Activated CD8-positive, alpha-beta memory T cell treated with anti-CD3 and anti-CD28 coated beads, Interleukin-2, amount 50 U/mL, for 4 hours (primary cell): ENCODE results near the gene GATA6.

ENCODE experiments used
- DNase-seq: peaks from one replicate; pipeline ENCODE4 v3.0.0-alpha.2; 2020

The GATA6 gene

GRCh38 chr18:22169011-22169888, at the start of gene GATA6:
GATA6 (plus strand) TSS chr18:22169589; CDS start chr18:22171145, 1,556 bp downstream.
- DNase-seq = peak; percentile 50

- DNase-seq = no peak
These were observed 44.4 kb upstream of the GATA6 start for GRCh38 chr18:22124970-22125369.

GRCh38 chr18:22128954-22129353, 40.4 kb upstream of the GATA6 start:
- no peak for DNase-seq

GRCh38 chr18:22129778-22130177, 39.6 kb upstream of the GATA6 start:
- DNase-seq = no peak

GRCh38 chr18:22132258-22132657, 37.1 kb upstream of the GATA6 start:
- DNase-seq = no peak

- DNase-seq = no peak
These were observed 36.6 kb upstream of the GATA6 start for GRCh38 chr18:22132763-22133162.

- no peak for DNase-seq
These were observed 33.0 kb upstream of the GATA6 start for GRCh38 chr18:22136395-22136794.

- DNase-seq = no peak
These were observed 28.2 kb upstream of the GATA6 start for GRCh38 chr18:22141211-22141610.

GRCh38 chr18:22143347-22144340, 25.7 kb upstream of the GATA6 start:
- no peak for DNase-seq

GRCh38 chr18:22145160-22145559, 24.2 kb upstream of the GATA6 start:
- no peak for DNase-seq

- DNase-seq = no peak
These were observed 19.7 kb upstream of the GATA6 start for GRCh38 chr18:22149710-22150109.

GRCh38 chr18:22152093-22152492, 17.3 kb upstream of the GATA6 start:
- DNase-seq = no peak

- DNase-seq = no peak
These were observed 16.0 kb upstream of the GATA6 start for GRCh38 chr18:22153428-22153827.

GRCh38 chr18:22155584-22155983, 13.8 kb upstream of the GATA6 start:
- DNase-seq = no peak

GRCh38 chr18:22159014-22159413, 10.4 kb upstream of the GATA6 start:
- DNase-seq = no peak

- DNase-seq = no peak
These were observed 8.3 kb upstream of the GATA6 start for GRCh38 chr18:22161090-22161489.

GRCh38 chr18:22163416-22164161, 5.8 kb upstream of the GATA6 start:
- DNase-seq = no peak

GRCh38 chr18:22164337-22165048, 4.9 kb upstream of the GATA6 start:
- no peak for DNase-seq

GRCh38 chr18:22165049-22165602, 4.3 kb upstream of the GATA6 start:
- no peak for DNase-seq

- no peak for DNase-seq
These were observed 3.8 kb upstream of the GATA6 start for GRCh38 chr18:22165603-22166068.

- DNase-seq = no peak
These were observed 3.1 kb upstream of the GATA6 start for GRCh38 chr18:22166069-22166950.
